ENCODE data around the gene ASF1B.

DNA sequence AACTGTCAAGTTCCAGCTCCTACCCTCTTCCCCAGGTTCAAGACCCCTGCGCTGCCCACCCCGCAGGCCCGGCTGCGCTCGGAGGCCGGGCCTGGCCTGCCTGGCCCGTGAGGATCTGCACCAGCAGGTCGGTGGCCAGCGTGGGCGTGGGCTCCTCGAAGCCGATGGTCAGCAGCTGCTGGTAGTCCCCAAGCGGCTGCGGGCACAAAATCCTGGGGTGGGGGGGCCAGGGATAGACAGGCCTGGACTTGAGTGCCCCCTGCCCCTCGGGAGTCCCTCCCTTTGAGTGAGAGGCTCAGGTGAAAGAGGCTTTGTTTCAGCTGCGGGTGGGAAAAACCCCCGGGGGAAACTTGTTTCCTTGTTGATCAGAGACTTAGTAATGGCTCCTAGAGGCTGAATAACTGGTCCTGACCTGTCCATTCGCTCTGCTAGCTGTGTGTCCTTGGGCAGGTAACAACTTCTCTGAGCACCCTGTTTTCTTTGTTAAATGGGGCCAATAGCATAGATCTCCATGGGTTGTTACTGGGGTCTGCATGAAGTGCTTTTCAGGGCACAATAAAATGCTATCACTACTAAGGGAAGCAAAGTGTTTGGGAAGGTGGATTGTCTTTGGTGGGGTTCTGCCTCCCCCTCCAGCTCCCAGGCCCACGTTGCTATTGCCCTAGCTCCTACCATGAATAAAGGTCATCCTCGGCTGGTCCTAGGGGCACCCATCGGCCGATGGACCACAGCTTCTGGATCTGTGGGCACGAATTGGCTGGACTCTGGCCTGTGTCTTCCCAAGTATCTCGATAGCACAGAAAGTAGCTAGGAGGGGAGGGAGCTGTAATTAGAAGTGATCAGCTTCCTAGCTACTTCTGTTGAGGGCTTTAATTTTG is 54.4 kb downstream of the ASF1B start:
- TF ChIP-seq, protein P1, sequence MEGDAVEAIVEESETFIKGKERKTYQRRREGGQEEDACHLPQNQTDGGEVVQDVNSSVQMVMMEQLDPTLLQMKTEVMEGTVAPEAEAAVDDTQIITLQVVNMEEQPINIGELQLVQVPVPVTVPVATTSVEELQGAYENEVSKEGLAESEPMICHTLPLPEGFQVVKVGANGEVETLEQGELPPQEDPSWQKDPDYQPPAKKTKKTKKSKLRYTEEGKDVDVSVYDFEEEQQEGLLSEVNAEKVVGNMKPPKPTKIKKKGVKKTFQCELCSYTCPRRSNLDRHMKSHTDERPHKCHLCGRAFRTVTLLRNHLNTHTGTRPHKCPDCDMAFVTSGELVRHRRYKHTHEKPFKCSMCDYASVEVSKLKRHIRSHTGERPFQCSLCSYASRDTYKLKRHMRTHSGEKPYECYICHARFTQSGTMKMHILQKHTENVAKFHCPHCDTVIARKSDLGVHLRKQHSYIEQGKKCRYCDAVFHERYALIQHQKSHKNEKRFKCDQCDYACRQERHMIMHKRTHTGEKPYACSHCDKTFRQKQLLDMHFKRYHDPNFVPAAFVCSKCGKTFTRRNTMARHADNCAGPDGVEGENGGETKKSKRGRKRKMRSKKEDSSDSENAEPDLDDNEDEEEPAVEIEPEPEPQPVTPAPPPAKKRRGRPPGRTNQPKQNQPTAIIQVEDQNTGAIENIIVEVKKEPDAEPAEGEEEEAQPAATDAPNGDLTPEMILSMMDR (IDR thresholded peaks at IDR 0.05), result no peak
- no peak for TF ChIP-seq POLR2AphosphoS5 (IDR thresholded peaks at IDR 0.05)
